HepG2 (cell line): ENCODE data around the gene PPP3CB. TPM values are rescaled to one million over a fixed set of nuclear protein-coding genes. Genes with fewer than 3 reads are reported as not detected.

ENCODE experiments used
- ATAC-seq: fragments of 200-7000 bp; cut with Tn5 transposase; 3 replicates; pipeline ENCODE4 v1.9.1; 2020; ENCODE audit warnings: mild to moderate bottlenecking, moderate library complexity
- BruUV-seq: library from RNA; stranded (reverse); fragments of 400-500 nt; replicated peaks from 2 replicates; lab custom pipeline; 2021; lab: Mats Ljungman, UMichigan
- CTCF ChIA-PET: fragments of 300-600 bp; formaldehyde crosslinking; extraction: SDS; loops from one replicate; lab custom pipeline; 2021; ENCODE audit warnings: low total read pairs, inconsistent platforms, low intra/inter-chr PET ratio; lab: Yijun Ruan, JAX
- POLR2A ChIA-PET: fragments of 350-600 bp; sonication (Branson Sonifier 250); formaldehyde crosslinking; loops from one replicate; lab custom pipeline; 2020; ENCODE audit warnings: antibody characterized with exemption, inconsistent platforms; lab: Yijun Ruan, JAX
- DNase-seq: peaks from one replicate; pipeline ENCODE4 v3.0.0-alpha.2; 2015; ENCODE audit warnings: low spot score
- FAIRE-seq: peaks from 3 replicates; lab custom pipeline; 2011; peaks lifted over from hg19 to GRCh38; lab: Jason Lieb, UNC
- H2AFZ ChIP-seq: one replicate; pipeline ENCODE4 v1.6.1; 2011; ENCODE audit warnings: low read length, inconsistent platforms
- H3K27ac ChIP-seq: fragments of 300-600 bp; 3 replicates; pipeline ENCODE4 v1.8.0; 2011; ENCODE audit warnings: mixed run types, mild to moderate bottlenecking, mixed read lengths, low read length, inconsistent platforms; ENCODE audit not compliant: insufficient read depth; ENCODE audit errors: extremely low read length
- H3K27me3 ChIP-seq, 2 experiments: fragments of 200-600 bp in 1 of 2; 2 replicates in 1 of 2; 3 replicates in 1 of 2; pipeline versions ENCODE4 v1.6.0 to v1.8.0; 2011; ENCODE audit warnings: low read length in 2 of 2, mild to moderate bottlenecking in 2 of 2, moderate library complexity in 2 of 2, inconsistent platforms in 1 of 2; ENCODE audit not compliant: insufficient read depth in 2 of 2, control insufficient read depth in 1 of 2
- H3K36me3 ChIP-seq, 2 experiments: fragments of 200-600 bp in 1 of 2; replicated peaks in 1 of 2; 2 replicates in 1 of 2; 3 replicates in 1 of 2; pipeline versions ENCODE4 v1.5.1 to v1.8.0; 2011; ENCODE audit warnings: low read length in 2 of 2, inconsistent platforms in 1 of 2; ENCODE audit not compliant: insufficient read depth in 2 of 2, control insufficient read depth in 1 of 2
- H3K4me1 ChIP-seq: 2 replicates; pipeline ENCODE4 v1.5.1; 2012; ENCODE audit warnings: low read length, inconsistent platforms; ENCODE audit not compliant: insufficient read depth
- H3K4me2 ChIP-seq: 2 replicates; pipeline ENCODE4 v1.6.0; 2011; ENCODE audit warnings: low read depth, low read length, inconsistent platforms
- H3K4me3 ChIP-seq, 3 experiments: fragments of 200-600 bp in 1 of 3; sonication (generic), shearing (Covaris generic) in 1 of 3; replicated peaks in 1 of 3; 2 replicates each; pipeline ENCODE4 v1.5.1; 2011 to 2016; ENCODE audit warnings: low read length in 3 of 3, inconsistent platforms in 2 of 3, low read depth in 2 of 3, mild to moderate bottlenecking in 2 of 3, control low read depth in 1 of 3, mixed read lengths in 1 of 3; ENCODE audit not compliant: insufficient read depth in 1 of 3
- H3K79me2 ChIP-seq: one replicate; pipeline ENCODE4 v1.6.1; 2011; ENCODE audit warnings: low read length, inconsistent platforms; ENCODE audit not compliant: insufficient read depth
- H3K9ac ChIP-seq: 2 replicates; pipeline ENCODE4 v1.6.0; 2011; ENCODE audit warnings: mild to moderate bottlenecking, low read depth, low read length, inconsistent platforms; ENCODE audit not compliant: insufficient read depth
- H3K9me3 ChIP-seq: 2 replicates; pipeline ENCODE4 v1.5.1; 2012; ENCODE audit warnings: mild to moderate bottlenecking, low read length
- H4K20me1 ChIP-seq: 2 replicates; pipeline ENCODE4 v1.6.0; 2011; ENCODE audit warnings: inconsistent platforms, mild to moderate bottlenecking, low read length, moderate library complexity; ENCODE audit not compliant: insufficient read depth
- ATF7 ChIP-seq, 2 experiments: fragments of 450-650 bp in 1 of 2; sonication (generic) in 1 of 2; formaldehyde crosslinking in 1 of 2; IDR thresholded peaks; 2 replicates each; pipeline versions ENCODE4 v1.4.0 to v1.6.1; 2016 to 2020; ENCODE audit warnings: antibody characterized with exemption in 1 of 2, mild to moderate bottlenecking in 1 of 2, missing genetic modification reagents in 1 of 2
- DMTF1 ChIP-seq: sonication (generic); formaldehyde crosslinking; IDR thresholded peaks from 2 replicates; pipeline ENCODE4 v1.4.0; 2020; ENCODE audit warnings: mild to moderate bottlenecking, missing genetic modification reagents
- ELF1 ChIP-seq: sonication (generic); formaldehyde crosslinking; IDR thresholded peaks from 2 replicates; pipeline ENCODE4 v1.4.0; 2020; ENCODE audit warnings: missing genetic modification reagents
- GPN1 ChIP-seq: sonication (generic); formaldehyde crosslinking; IDR thresholded peaks from 2 replicates; pipeline ENCODE4 v1.5.1; 2020; ENCODE audit warnings: missing genetic modification reagents, borderline replicate concordance
- KDM2A ChIP-seq: sonication (generic); formaldehyde crosslinking; IDR thresholded peaks from 2 replicates; pipeline ENCODE4 v1.4.0; 2020; ENCODE audit warnings: low read depth, missing genetic modification reagents, borderline replicate concordance
- ZBTB37 ChIP-seq: sonication (generic); formaldehyde crosslinking; IDR thresholded peaks from 2 replicates; pipeline ENCODE4 v1.4.0; 2020; ENCODE audit warnings: mild to moderate bottlenecking, missing genetic modification reagents
- ZNF318 ChIP-seq: sonication (generic); formaldehyde crosslinking; IDR thresholded peaks from 2 replicates; pipeline ENCODE4 v1.4.0; 2020; ENCODE audit warnings: mild to moderate bottlenecking, missing genetic modification reagents
- WGBS: methylation state at CpG from one replicate; pipeline ENCODE4 v1.1.6; 2017; ENCODE audit warnings: low lambda C conversion rate; 5-methylcytosine and 5-hydroxymethylcytosine counted together
- in situ Hi-C: cut with HindIII; loops from 2 replicates; pipeline ENCODE4 v1.10.0; 2017; ENCODE audit warnings: low pct_unique_long_range_greater_than_20kb; ENCODE audit not compliant: extremely low pct_ligation_motif_present
- intact Hi-C: fragments of 100-400 bp; cut with micrococcal nuclease; formaldehyde crosslinking; loops from one replicate; pipeline ENCODE4 v1.10.0; 2022; ENCODE audit not compliant: unreplicated experiment
- polyA plus RNA-seq, 8 experiments: library from polyadenylated mRNA; depleted of rRNA in 3 of 8; stranded (reverse) in 7 of 8; unstranded in 1 of 8; fragments of >200 nt; fragmentation: Illumina TruSeq in 4 of 8; extraction: Trizol in 4 of 8; gene quantifications; 2 replicates each; pipeline versions ENCODE4 v1.2.1 to v1.2.3, GENCODE V29; 2011 to 2016; ENCODE audit warnings: low read depth in 4 of 8, missing spikeins in 1 of 8, mixed read lengths in 1 of 8; ENCODE audit not compliant: insufficient read depth in 1 of 8
- total RNA-seq, 5 experiments: library from RNA; depleted of rRNA; stranded (reverse); fragments of >200 nt; fragmentation: Illumina TruSeq; extraction: Trizol; gene quantifications; 2 replicates each; pipeline ENCODE4 v1.2.3, GENCODE V29; 2016; ENCODE audit warnings: low read depth in 1 of 5

The PPP3CB gene
- total and polyA plus RNA-seq, 2 of the 13 experiments (the other 11 are each of a cell fraction or from before 2014, with no cell fraction given), result 8.7 to 11.4 TPM

GRCh38 chr10:73444457-73444856 lies 51.4 kb downstream of the PPP3CB start:
- no peak for ATAC-seq
- in situ Hi-C loops, result no loop called here
- TF ChIP-seq ATF7 (IDR thresholded peaks at IDR 0.05) (no peak), ATF7 (CRISPR knock-in tag; IDR thresholded peaks at IDR 0.05) (no peak), ZNF318 (CRISPR knock-in tag) (no peak), ZBTB37 (CRISPR knock-in tag) (no peak), ELF1 (CRISPR knock-in tag) (no peak), DMTF1 (no peak), GPN1 (CRISPR knock-in tag) (no peak), KDM2A (no peak)

More at GRCh38 chr10:73444457-73444856, 51.4 kb downstream of the PPP3CB start:
- H3K79me2 ChIP-seq, result no peaks in the 10 kb centered on the region
- H3K27me3 ChIP-seq, result no peaks in the 10 kb centered on the region
- no peak overlapping the region for H3K4me2 ChIP-seq
- 80% methylated on average over 1 of the region's 1 CpG for WGBS
- DNase-seq (no peak), FAIRE-seq (no peak)
- H4K20me1 ChIP-seq, result no peaks in the 10 kb centered on the region
- ChIA-PET POLR2A (no interaction called here), CTCF (no interaction called here)
- intact Hi-C loops, result no loop called here
- no peak overlapping the region for H3K9ac ChIP-seq
- BruUV-seq, result no TSS peak
- no peaks in the 10 kb centered on the region for H3K9me3 ChIP-seq
- no peak overlapping the region for H3K4me3 ChIP-seq
- H3K27ac ChIP-seq, result no peak overlapping the region
- peaks cover 4 to 12% of the 10 kb centered on the region in 2 experiments; a peak in 3 of 5 replicates for H3K36me3 ChIP-seq
- no peaks in the 10 kb centered on the region for H3K4me1 ChIP-seq
- H2AFZ ChIP-seq, result no peak overlapping the region
